HepG2 (cell line): ENCODE results near the gene AFAP1. TPM values are rescaled to one million over a fixed set of nuclear protein-coding genes. Genes with fewer than 3 reads are reported as not detected.

Experiments
- AFF4 ChIP-seq: sonication (generic); formaldehyde crosslinking; IDR thresholded peaks from 2 replicates; pipeline ENCODE4 v1.4.0; 2020; ENCODE audit warnings: missing genetic modification reagents
- AKNA ChIP-seq: sonication (generic); formaldehyde crosslinking; IDR thresholded peaks from 2 replicates; pipeline ENCODE4 v1.4.0; 2020; ENCODE audit warnings: missing genetic modification reagents, borderline replicate concordance
- GATAD2A ChIP-seq: IDR thresholded peaks from 2 replicates; pipeline ENCODE4 v1.6.1; 2016
- NCOA5 ChIP-seq: sonication (generic); formaldehyde crosslinking; IDR thresholded peaks from 2 replicates; pipeline ENCODE4 v1.4.0; 2020; ENCODE audit warnings: missing genetic modification reagents
- NFKBIZ ChIP-seq: IDR thresholded peaks from 2 replicates; pipeline ENCODE4 v1.6.1; 2018; ENCODE audit warnings: missing genetic modification reagents, missing compliant biosample characterization
- NR0B2 ChIP-seq: sonication (generic); formaldehyde crosslinking; IDR thresholded peaks from 2 replicates; pipeline ENCODE4 v1.4.0; 2020; ENCODE audit warnings: mild to moderate bottlenecking, missing genetic modification reagents
- NR2F2 ChIP-seq: IDR thresholded peaks from 2 replicates; pipeline ENCODE4 v1.6.1; 2012; ENCODE audit warnings: low read depth, inconsistent platforms, borderline replicate concordance
- RARA ChIP-seq: IDR thresholded peaks from 2 replicates; pipeline ENCODE4 v1.6.1; 2016; ENCODE audit warnings: missing genetic modification reagents, missing compliant biosample characterization
- RFX1 ChIP-seq: fragments of 450-650 bp; IDR thresholded peaks from 2 replicates; pipeline ENCODE4 v1.6.1; 2017
- SIX1 ChIP-seq: sonication (generic); formaldehyde crosslinking; IDR thresholded peaks from 2 replicates; pipeline ENCODE4 v1.4.0; 2020; ENCODE audit warnings: missing genetic modification reagents, borderline replicate concordance
- STAT6 ChIP-seq: sonication (generic); formaldehyde crosslinking; IDR thresholded peaks from 2 replicates; pipeline ENCODE4 v1.4.0; 2020; ENCODE audit warnings: missing genetic modification reagents, mild to moderate bottlenecking, borderline replicate concordance
- ZNF232 ChIP-seq: sonication (generic); formaldehyde crosslinking; IDR thresholded peaks from 2 replicates; pipeline ENCODE4 v1.4.0; 2020; ENCODE audit warnings: missing genetic modification reagents, borderline replicate concordance
- ZNF264 ChIP-seq: sonication (generic); formaldehyde crosslinking; IDR thresholded peaks from 2 replicates; pipeline ENCODE4 v1.4.0; 2020; ENCODE audit warnings: missing genetic modification reagents
- ZNF513 ChIP-seq: sonication (generic); formaldehyde crosslinking; conservative IDR thresholded peaks from 2 replicates; pipeline ENCODE4 v1.5.0; 2020; ENCODE audit warnings: missing genetic modification reagents
- ZNF652 ChIP-seq: IDR thresholded peaks from 2 replicates; pipeline ENCODE4 v1.6.1; 2016; ENCODE audit warnings: low read depth, borderline replicate concordance
- ZNF879 ChIP-seq: sonication (generic); formaldehyde crosslinking; IDR thresholded peaks from 2 replicates; pipeline ENCODE4 v1.8.1; 2023; ENCODE audit warnings: missing genetic modification reagents
- polyA plus RNA-seq, 8 experiments: library from polyadenylated mRNA; depleted of rRNA in 3 of 8; stranded (reverse) in 7 of 8; unstranded in 1 of 8; fragments of >200 nt; fragmentation: Illumina TruSeq in 4 of 8; extraction: Trizol in 4 of 8; gene quantifications; 2 replicates each; pipeline versions ENCODE4 v1.2.1 to v1.2.3, GENCODE V29; 2011 to 2016; ENCODE audit warnings: low read depth in 4 of 8, missing spikeins in 1 of 8, mixed read lengths in 1 of 8; ENCODE audit not compliant: insufficient read depth in 1 of 8
- total RNA-seq, 5 experiments: library from RNA; depleted of rRNA; stranded (reverse); fragments of >200 nt; fragmentation: Illumina TruSeq; extraction: Trizol; gene quantifications; 2 replicates each; pipeline ENCODE4 v1.2.3, GENCODE V29; 2016; ENCODE audit warnings: low read depth in 1 of 5
- TF ChIP-seq, protein P1 (sequence below): IDR thresholded peaks from 2 replicates; pipeline ENCODE4 v1.6.1; 2016; ENCODE audit warnings: missing genetic modification reagents, missing compliant biosample characterization

The AFAP1 gene
- total and polyA plus RNA-seq, 2 of the 13 experiments (the other 11 are each of a cell fraction or from before 2014, with no cell fraction given) = 2.5 TPM

GRCh38 chr4:7970361-7970946 is 30.8 kb upstream of the AFAP1 start (continued):
- TF ChIP-seq AFF4 (CRISPR knock-in tag) = no peak
- TF ChIP-seq RARA = no peak
- no peak for TF ChIP-seq NCOA5 (CRISPR knock-in tag)
- no peak for TF ChIP-seq ZNF513
- TF ChIP-seq NR2F2 = no peak
- TF ChIP-seq, protein P1, sequence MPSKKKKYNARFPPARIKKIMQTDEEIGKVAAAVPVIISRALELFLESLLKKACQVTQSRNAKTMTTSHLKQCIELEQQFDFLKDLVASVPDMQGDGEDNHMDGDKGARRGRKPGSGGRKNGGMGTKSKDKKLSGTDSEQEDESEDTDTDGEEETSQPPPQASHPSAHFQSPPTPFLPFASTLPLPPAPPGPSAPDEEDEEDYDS = no peak
- TF ChIP-seq SIX1 (CRISPR knock-in tag) = no peak
- no peak for TF ChIP-seq NR0B2 (CRISPR knock-in tag)
- TF ChIP-seq STAT6 = no peak
- TF ChIP-seq ZNF232 = no peak
- TF ChIP-seq ZNF879 (CRISPR knock-in tag) = no peak
- TF ChIP-seq ZNF652 (CRISPR knock-in tag) = no peak
- TF ChIP-seq AKNA (CRISPR knock-in tag) = no peak
- TF ChIP-seq ZNF264 (CRISPR knock-in tag) = 0 out of 2 replicates have a peak, but pooled peaks have one; percentile 2
- no peak for TF ChIP-seq GATAD2A
- no peak for TF ChIP-seq NFKBIZ (CRISPR knock-in tag)
- TF ChIP-seq RFX1 = no peak
